Endothelial cell of umbilical vein (primary cell): ENCODE data around the gene SIX4.

Source experiments
- EZH2 ChIP-seq: IDR thresholded peaks from 2 replicates; pipeline ENCODE4 v1.6.1; 2012; ENCODE audit warnings: borderline replicate concordance, low read depth, mild to moderate bottlenecking, moderate library complexity, low read length, inconsistent platforms; ENCODE audit not compliant: severe bottlenecking
- GATA2 ChIP-seq: IDR thresholded peaks from 2 replicates; pipeline ENCODE4 v1.7.0; 2011; ENCODE audit warnings: low read depth, mild to moderate bottlenecking, moderate library complexity, mixed read lengths, low read length; ENCODE audit not compliant: insufficient read length, insufficient read depth
- TF ChIP-seq, protein P1 (sequence below), 2 donors: IDR thresholded peaks; 1 replicate in 1 of 2; 2 replicates in 1 of 2; pipeline ENCODE4 v1.5.1; 2011; ENCODE audit warnings: low read length in 2 of 2, mild to moderate bottlenecking in 2 of 2, moderate library complexity in 2 of 2, control low read depth in 1 of 2, inconsistent platforms in 1 of 2, low read depth in 1 of 2; ENCODE audit not compliant: insufficient read depth in 1 of 2; ENCODE audit errors: extremely low read depth in 1 of 2

DNA sequence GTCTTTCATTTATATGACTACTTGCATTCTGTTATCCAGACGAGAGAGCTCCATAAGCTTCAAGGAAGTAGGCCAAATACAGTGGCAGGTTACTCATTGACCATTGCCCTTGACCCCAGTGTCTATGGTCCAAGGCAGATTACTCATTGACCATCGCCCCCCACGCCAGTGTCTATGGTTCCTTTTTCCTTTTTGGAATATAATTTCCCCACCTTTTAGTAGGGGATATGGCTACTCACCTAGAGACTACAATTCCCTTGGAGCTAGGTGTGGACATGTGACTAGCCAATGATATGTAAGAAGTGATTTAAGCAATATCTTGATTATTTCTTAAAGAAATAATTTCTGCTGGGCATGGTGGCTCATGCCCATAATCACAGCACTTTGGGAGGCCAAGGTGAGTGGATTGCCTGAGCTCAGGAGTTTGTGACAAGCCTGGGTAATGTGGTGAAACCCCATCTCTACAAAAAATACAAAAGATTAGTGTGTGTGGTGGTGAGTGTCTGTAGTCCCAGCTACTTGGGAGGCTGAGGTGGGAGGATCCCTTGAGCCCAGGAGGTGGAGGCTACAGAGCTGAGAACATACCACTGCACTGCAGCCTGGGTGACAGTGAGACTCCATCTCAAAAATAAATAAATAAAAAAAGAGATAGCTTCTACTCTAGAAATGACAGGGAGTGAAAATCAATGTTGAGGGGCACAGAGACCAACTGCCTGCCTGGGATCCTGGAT is 32.6 kb downstream of the SIX4 start:
- TF ChIP-seq GATA2, result no peak
- TF ChIP-seq EZH2, result no peak
- TF ChIP-seq, protein P1, sequence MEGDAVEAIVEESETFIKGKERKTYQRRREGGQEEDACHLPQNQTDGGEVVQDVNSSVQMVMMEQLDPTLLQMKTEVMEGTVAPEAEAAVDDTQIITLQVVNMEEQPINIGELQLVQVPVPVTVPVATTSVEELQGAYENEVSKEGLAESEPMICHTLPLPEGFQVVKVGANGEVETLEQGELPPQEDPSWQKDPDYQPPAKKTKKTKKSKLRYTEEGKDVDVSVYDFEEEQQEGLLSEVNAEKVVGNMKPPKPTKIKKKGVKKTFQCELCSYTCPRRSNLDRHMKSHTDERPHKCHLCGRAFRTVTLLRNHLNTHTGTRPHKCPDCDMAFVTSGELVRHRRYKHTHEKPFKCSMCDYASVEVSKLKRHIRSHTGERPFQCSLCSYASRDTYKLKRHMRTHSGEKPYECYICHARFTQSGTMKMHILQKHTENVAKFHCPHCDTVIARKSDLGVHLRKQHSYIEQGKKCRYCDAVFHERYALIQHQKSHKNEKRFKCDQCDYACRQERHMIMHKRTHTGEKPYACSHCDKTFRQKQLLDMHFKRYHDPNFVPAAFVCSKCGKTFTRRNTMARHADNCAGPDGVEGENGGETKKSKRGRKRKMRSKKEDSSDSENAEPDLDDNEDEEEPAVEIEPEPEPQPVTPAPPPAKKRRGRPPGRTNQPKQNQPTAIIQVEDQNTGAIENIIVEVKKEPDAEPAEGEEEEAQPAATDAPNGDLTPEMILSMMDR (IDR thresholded peaks at IDR 0.05; ENCODE audit: extremely low read depth in 1 of 2, insufficient read depth in 1 of 2, low read depth in 1 of 2, low read length in 2 of 2), result no peak
